ENCODE measurements around the gene TTC28.

TTC28 gene

GRCh38 chr22:28440592-28441390 lies 238.8 kb downstream of the TTC28 start:
- Histone ChIP-seq H3K27me3 (replicated peaks; ENCODE audit: control insufficient read depth, insufficient read depth, low read length, poor library complexity, severe bottlenecking) (peaks cover 15% of the 10 kb centered on the region), H3K4me1 (ENCODE audit: control insufficient read depth, insufficient read depth, low read length, poor library complexity, severe bottlenecking) (peaks cover 4% of the 10 kb centered on the region), H3K27ac (ENCODE audit: insufficient read depth, low read length, poor library complexity, severe bottlenecking) (no peak overlapping the region), H3K9me3 (ENCODE audit: control insufficient read depth, low read length) (no peaks in the 10 kb centered on the region), H3K4me3 (ENCODE audit: insufficient read depth, low read depth, low read length, poor library complexity, severe bottlenecking) (no peak overlapping the region), H3K36me3 (ENCODE audit: control insufficient read depth, insufficient read depth, low read length) (no peaks in the 10 kb centered on the region)
- no peak for DNase-seq

GRCh38 chr22:28438183-28438768 lies 241.4 kb downstream of the TTC28 start:
- no peak for DNase-seq
- Histone ChIP-seq H3K36me3 (ENCODE audit: control insufficient read depth, insufficient read depth, low read length) (no peaks in the 10 kb centered on the region), H3K4me1 (ENCODE audit: control insufficient read depth, insufficient read depth, low read length, poor library complexity, severe bottlenecking) (peaks cover 4% of the 10 kb centered on the region), H3K9me3 (ENCODE audit: control insufficient read depth, low read length) (no peaks in the 10 kb centered on the region), H3K4me3 (ENCODE audit: insufficient read depth, low read depth, low read length, poor library complexity, severe bottlenecking) (no peak overlapping the region), H3K27me3 (replicated peaks; ENCODE audit: control insufficient read depth, insufficient read depth, low read length, poor library complexity, severe bottlenecking) (peaks cover 11% of the 10 kb centered on the region), H3K27ac (ENCODE audit: insufficient read depth, low read length, poor library complexity, severe bottlenecking) (no peak overlapping the region)

- Histone ChIP-seq H3K36me3 (ENCODE audit: control insufficient read depth, insufficient read depth, low read length) (no peaks in the 10 kb centered on the region), H3K4me1 (ENCODE audit: control insufficient read depth, insufficient read depth, low read length, poor library complexity, severe bottlenecking) (no peaks in the 10 kb centered on the region), H3K9me3 (ENCODE audit: control insufficient read depth, low read length) (no peaks in the 10 kb centered on the region), H3K27me3 (replicated peaks; ENCODE audit: control insufficient read depth, insufficient read depth, low read length, poor library complexity, severe bottlenecking) (no peaks in the 10 kb centered on the region), H3K27ac (ENCODE audit: insufficient read depth, low read length, poor library complexity, severe bottlenecking) (no peak overlapping the region), H3K4me3 (ENCODE audit: insufficient read depth, low read depth, low read length, poor library complexity, severe bottlenecking) (no peak overlapping the region)
- DNase-seq, result no peak
Observed at GRCh38 chr22:28435982-28436381, 243.7 kb downstream of the TTC28 start.

GRCh38 chr22:28435140-28435768 lies 244.4 kb downstream of the TTC28 start:
- no peaks in the 10 kb centered on the region for H3K9me3 ChIP-seq (ENCODE audit: control insufficient read depth, low read length)
- no peak overlapping the region for H3K27ac ChIP-seq (ENCODE audit: insufficient read depth, low read length, poor library complexity, severe bottlenecking)
- H3K36me3 ChIP-seq (ENCODE audit: control insufficient read depth, insufficient read depth, low read length), result no peaks in the 10 kb centered on the region
- no peak overlapping the region for H3K4me3 ChIP-seq (ENCODE audit: insufficient read depth, low read depth, low read length, poor library complexity, severe bottlenecking)
- no peak for DNase-seq
- H3K27me3 ChIP-seq (replicated peaks; ENCODE audit: control insufficient read depth, insufficient read depth, low read length, poor library complexity, severe bottlenecking), result no peaks in the 10 kb centered on the region
- no peaks in the 10 kb centered on the region for H3K4me1 ChIP-seq (ENCODE audit: control insufficient read depth, insufficient read depth, low read length, poor library complexity, severe bottlenecking)

- no peak for DNase-seq
- H3K4me1 ChIP-seq (ENCODE audit: control insufficient read depth, insufficient read depth, low read length, poor library complexity, severe bottlenecking), result no peaks in the 10 kb centered on the region
- no peak overlapping the region for H3K27ac ChIP-seq (ENCODE audit: insufficient read depth, low read length, poor library complexity, severe bottlenecking)
- no peaks in the 10 kb centered on the region for H3K27me3 ChIP-seq (replicated peaks; ENCODE audit: control insufficient read depth, insufficient read depth, low read length, poor library complexity, severe bottlenecking)
- H3K9me3 ChIP-seq (ENCODE audit: control insufficient read depth, low read length), result no peaks in the 10 kb centered on the region
- no peaks in the 10 kb centered on the region for H3K36me3 ChIP-seq (ENCODE audit: control insufficient read depth, insufficient read depth, low read length)
- no peak overlapping the region for H3K4me3 ChIP-seq (ENCODE audit: insufficient read depth, low read depth, low read length, poor library complexity, severe bottlenecking)
Observed at GRCh38 chr22:28430466-28431025, 249.1 kb downstream of the TTC28 start.

GRCh38 chr22:28429711-28430110 lies 249.9 kb downstream of the TTC28 start:
- no peaks in the 10 kb centered on the region for H3K4me1 ChIP-seq (ENCODE audit: control insufficient read depth, insufficient read depth, low read length, poor library complexity, severe bottlenecking)
- H3K27me3 ChIP-seq (replicated peaks; ENCODE audit: control insufficient read depth, insufficient read depth, low read length, poor library complexity, severe bottlenecking), result no peaks in the 10 kb centered on the region
- no peak overlapping the region for H3K27ac ChIP-seq (ENCODE audit: insufficient read depth, low read length, poor library complexity, severe bottlenecking)
- H3K36me3 ChIP-seq (ENCODE audit: control insufficient read depth, insufficient read depth, low read length), result no peaks in the 10 kb centered on the region
- H3K4me3 ChIP-seq (ENCODE audit: insufficient read depth, low read depth, low read length, poor library complexity, severe bottlenecking), result no peak overlapping the region
- no peaks in the 10 kb centered on the region for H3K9me3 ChIP-seq (ENCODE audit: control insufficient read depth, low read length)
- DNase-seq, result no peak

- Histone ChIP-seq H3K36me3 (ENCODE audit: control insufficient read depth, insufficient read depth, low read length) (no peaks in the 10 kb centered on the region), H3K4me3 (ENCODE audit: insufficient read depth, low read depth, low read length, poor library complexity, severe bottlenecking) (no peak overlapping the region), H3K4me1 (ENCODE audit: control insufficient read depth, insufficient read depth, low read length, poor library complexity, severe bottlenecking) (no peaks in the 10 kb centered on the region), H3K9me3 (ENCODE audit: control insufficient read depth, low read length) (no peaks in the 10 kb centered on the region), H3K27ac (ENCODE audit: insufficient read depth, low read length, poor library complexity, severe bottlenecking) (no peak overlapping the region), H3K27me3 (replicated peaks; ENCODE audit: control insufficient read depth, insufficient read depth, low read length, poor library complexity, severe bottlenecking) (no peaks in the 10 kb centered on the region)
- no peak for DNase-seq
Observed at GRCh38 chr22:28428271-28428670, 251.4 kb downstream of the TTC28 start.

GRCh38 chr22:28426346-28427132 lies 253.1 kb downstream of the TTC28 start:
- Histone ChIP-seq H3K36me3 (ENCODE audit: control insufficient read depth, insufficient read depth, low read length) (no peaks in the 10 kb centered on the region), H3K9me3 (ENCODE audit: control insufficient read depth, low read length) (no peaks in the 10 kb centered on the region), H3K4me1 (ENCODE audit: control insufficient read depth, insufficient read depth, low read length, poor library complexity, severe bottlenecking) (no peaks in the 10 kb centered on the region), H3K4me3 (ENCODE audit: insufficient read depth, low read depth, low read length, poor library complexity, severe bottlenecking) (no peak overlapping the region), H3K27me3 (replicated peaks; ENCODE audit: control insufficient read depth, insufficient read depth, low read length, poor library complexity, severe bottlenecking) (no peaks in the 10 kb centered on the region), H3K27ac (ENCODE audit: insufficient read depth, low read length, poor library complexity, severe bottlenecking) (no peak overlapping the region)
- no peak for DNase-seq

GRCh38 chr22:28425211-28425610 lies 254.4 kb downstream of the TTC28 start:
- Histone ChIP-seq H3K27me3 (replicated peaks; ENCODE audit: control insufficient read depth, insufficient read depth, low read length, poor library complexity, severe bottlenecking) (no peaks in the 10 kb centered on the region), H3K27ac (ENCODE audit: insufficient read depth, low read length, poor library complexity, severe bottlenecking) (no peak overlapping the region), H3K9me3 (ENCODE audit: control insufficient read depth, low read length) (no peaks in the 10 kb centered on the region), H3K4me1 (ENCODE audit: control insufficient read depth, insufficient read depth, low read length, poor library complexity, severe bottlenecking) (no peaks in the 10 kb centered on the region), H3K4me3 (ENCODE audit: insufficient read depth, low read depth, low read length, poor library complexity, severe bottlenecking) (no peak overlapping the region), H3K36me3 (ENCODE audit: control insufficient read depth, insufficient read depth, low read length) (no peaks in the 10 kb centered on the region)
- no peak for DNase-seq
